WTC11 (cell line): ENCODE measurements around the gene NAV2. TPM values are rescaled to one million over a fixed set of nuclear protein-coding genes. Genes with fewer than 3 reads are reported as not detected.

Experiments
- ATAC-seq: fragments of 200-7000 bp; cut with Tn5 transposase; 2 replicates; pipeline ENCODE4 v1.10.0; 2021; ENCODE audit warnings: mild to moderate bottlenecking, moderate library complexity
- CTCF ChIA-PET: fragments of 300-600 bp; sonication (Branson Sonifier 250); formaldehyde crosslinking; loops from one replicate; lab custom pipeline; 2021; ENCODE audit warnings: antibody characterized with exemption; lab: Charles Lee
- POLR2A ChIA-PET: fragments of 350-600 bp; sonication (Branson Sonifier 250); formaldehyde crosslinking; loops from one replicate; lab custom pipeline; 2021; ENCODE audit warnings: antibody characterized with exemption; lab: Charles Lee
- DNase-seq: peaks from one replicate; pipeline ENCODE4 v3.0.0; 2021; ENCODE audit warnings: low spot score
- H3K27ac Mint-ChIP-seq: 2 replicates; pipeline ENCODE4 v1.8.0; 2021; ENCODE audit warnings: mixed read lengths
- H3K27me3 Mint-ChIP-seq: 2 replicates; pipeline ENCODE4 v1.8.0; 2021; ENCODE audit warnings: low read depth, mild to moderate bottlenecking, moderate library complexity, mixed read lengths
- H3K36me3 Mint-ChIP-seq: 2 replicates; pipeline ENCODE4 v1.8.0; 2021; ENCODE audit warnings: mixed read lengths
- H3K4me1 Mint-ChIP-seq: 2 replicates; pipeline ENCODE4 v1.8.0; 2022; ENCODE audit warnings: mixed read lengths
- H3K4me3 Mint-ChIP-seq: 2 replicates; pipeline ENCODE4 v1.8.0; 2021; ENCODE audit warnings: mild to moderate bottlenecking, moderate library complexity, mixed read lengths
- H3K9me3 Mint-ChIP-seq: 2 replicates; pipeline ENCODE4 v1.8.0; 2021; ENCODE audit warnings: mixed read lengths
- AFF4 ChIP-seq: sonication (generic); formaldehyde crosslinking; IDR thresholded peaks from 2 replicates; pipeline ENCODE4 v1.8.1; 2023; ENCODE audit warnings: mild to moderate bottlenecking, missing genetic modification reagents, borderline replicate concordance
- ARID4B ChIP-seq: sonication (generic); formaldehyde crosslinking; IDR thresholded peaks from 2 replicates; pipeline ENCODE4 v1.8.0; 2023; ENCODE audit warnings: missing genetic modification reagents, mild to moderate bottlenecking, borderline replicate concordance
- ATF1 ChIP-seq: sonication (generic); formaldehyde crosslinking; IDR thresholded peaks from 2 replicates; pipeline ENCODE4 v1.8.1; 2023; ENCODE audit warnings: mild to moderate bottlenecking, moderate library complexity, missing genetic modification reagents
- ESRRA ChIP-seq: sonication (generic); formaldehyde crosslinking; IDR thresholded peaks from 2 replicates; pipeline ENCODE4 v1.8.1; 2022; ENCODE audit warnings: mild to moderate bottlenecking, missing genetic modification reagents, borderline replicate concordance
- GABPB1 ChIP-seq: sonication (generic); formaldehyde crosslinking; IDR thresholded peaks from 2 replicates; pipeline ENCODE4 v1.8.1; 2023; ENCODE audit warnings: mild to moderate bottlenecking, missing genetic modification reagents
- GRHL2 ChIP-seq: fragments of 250-450 bp; sonication (Bioruptor Pico); IDR thresholded peaks from 2 replicates; pipeline ENCODE4 v1.8.0; 2022; ENCODE audit warnings: mild to moderate bottlenecking, moderate library complexity; ENCODE audit not compliant: insufficient replicate concordance, severe bottlenecking
- NFATC4 ChIP-seq: fragments of 250-450 bp; sonication (Bioruptor Pico); IDR thresholded peaks from 2 replicates; pipeline ENCODE4 v1.9.0; 2021; ENCODE audit warnings: mild to moderate bottlenecking
- TEAD4 ChIP-seq: sonication (generic); formaldehyde crosslinking; IDR thresholded peaks from 2 replicates; pipeline ENCODE4 v1.8.0; 2022; ENCODE audit warnings: mild to moderate bottlenecking, missing genetic modification reagents
- ZNF121 ChIP-seq: sonication (generic); formaldehyde crosslinking; IDR thresholded peaks from 2 replicates; pipeline ENCODE4 v1.8.0; 2023; ENCODE audit warnings: missing genetic modification reagents
- ZNF281 ChIP-seq: sonication (generic); formaldehyde crosslinking; IDR thresholded peaks from 2 replicates; pipeline ENCODE4 v1.8.0; 2023; ENCODE audit warnings: mild to moderate bottlenecking, missing genetic modification reagents
- ZNF317 ChIP-seq: sonication (generic); formaldehyde crosslinking; IDR thresholded peaks from 2 replicates; pipeline ENCODE4 v1.8.1; 2023; ENCODE audit warnings: low read depth, mild to moderate bottlenecking, moderate library complexity, missing genetic modification reagents, borderline replicate concordance
- ZNF416 ChIP-seq: fragments of 250-450 bp; sonication (Bioruptor Pico); IDR thresholded peaks from 2 replicates; pipeline ENCODE4 v1.9.0; 2021; ENCODE audit warnings: mild to moderate bottlenecking, inconsistent platforms
- total RNA-seq: library from RNA; stranded (reverse); gene quantifications from 3 replicates; pipeline ENCODE4 v1.2.3, GENCODE V29; 2021

Gene NAV2
- total RNA-seq, 1 experiment from 2014 or later: 42.8 TPM

GRCh38 chr11:20002312-20003216 is 289.9 kb downstream of the NAV2 start:
- H3K4me3 Mint-ChIP-seq: no peak overlapping the region

GRCh38 chr11:20003351-20003750 is 290.7 kb downstream of the NAV2 start:
- Mint-ChIP-seq H3K4me3 (no peak overlapping the region), H3K9me3 (no peaks in the 10 kb centered on the region), H3K36me3 (no peaks in the 10 kb centered on the region), H3K4me1 (peaks cover 48% of the 10 kb centered on the region), H3K27me3 (peaks cover 53% of the 10 kb centered on the region), H3K27ac (no peak overlapping the region)
- CTCF ChIA-PET: interaction anchor here (1.1 kb wide), 1 partner anchor 24 kb away, joined by 3 read pairs; no protein-coding TSS in a partner anchor
- POLR2A ChIA-PET: no interaction called here
- ATAC-seq: no peak
- no peak for DNase-seq
- no peak for TF ChIP-seq TEAD4 (CRISPR knock-in tag)
- no peak for TF ChIP-seq ZNF121 (CRISPR knock-in tag)
- no peak for TF ChIP-seq ARID4B (CRISPR knock-in tag)
- no peak for TF ChIP-seq GABPB1
- no peak for TF ChIP-seq ZNF281 (CRISPR knock-in tag)
- no peak for TF ChIP-seq ZNF416
- TF ChIP-seq ZNF317: no peak
- TF ChIP-seq ESRRA: no peak

More at GRCh38 chr11:20002312-20003216, 289.9 kb downstream of the NAV2 start:
- TF ChIP-seq NFATC4 (CRISPR knock-in tag) (no peak), ZNF121 (CRISPR knock-in tag) (0 out of 2 replicates have a peak, but pooled peaks have one; percentile 15), GRHL2 (no peak), ZNF281 (CRISPR knock-in tag) (no peak), ATF1 (no peak), AFF4 (CRISPR knock-in tag) (no peak)
- CTCF ChIA-PET: interaction anchor here (1.1 kb wide), 1 partner anchor 25 kb away, joined by 3 read pairs; no protein-coding TSS in a partner anchor
- no peaks in the 10 kb centered on the region for H3K9me3 Mint-ChIP-seq
- POLR2A ChIA-PET: no interaction called here
- H3K36me3 Mint-ChIP-seq: no peaks in the 10 kb centered on the region
- peaks cover 51% of the 10 kb centered on the region for H3K4me1 Mint-ChIP-seq
- ATAC-seq (no peak), DNase-seq (no peak)
- H3K27me3 Mint-ChIP-seq: peaks cover 60% of the 10 kb centered on the region
- H3K27ac Mint-ChIP-seq: no peak overlapping the region
